Calu3 (cell line): Measurements from ENCODE around the gene TMEM30A. TPM values are rescaled to one million over a fixed set of nuclear protein-coding genes. Genes with fewer than 3 reads are reported as not detected.

Experiments
- BruUV-seq: library from RNA; stranded (reverse); fragments of 400-500 nt; replicated peaks from 2 replicates; lab custom pipeline; 2021; lab: Mats Ljungman, UMichigan
- CTCF ChIA-PET: fragments of 300-600 bp; sonication (Branson Sonifier 250); formaldehyde crosslinking; loops from one replicate; lab custom pipeline; 2022; ENCODE audit warnings: antibody characterized with exemption; lab: Charles Lee
- DNase-seq: peaks from one replicate; pipeline ENCODE4 v3.0.0; 2022
- H3K27ac Mint-ChIP-seq: one replicate; pipeline ENCODE4 v1.8.0; 2022; ENCODE audit warnings: mixed read lengths; ENCODE audit not compliant: unreplicated experiment
- H3K27me3 Mint-ChIP-seq: one replicate; pipeline ENCODE4 v1.8.0; 2022; ENCODE audit warnings: mixed read lengths; ENCODE audit not compliant: unreplicated experiment
- H3K36me3 Mint-ChIP-seq: one replicate; pipeline ENCODE4 v1.8.0; 2022; ENCODE audit warnings: mild to moderate bottlenecking, moderate library complexity, mixed read lengths; ENCODE audit not compliant: insufficient read depth, unreplicated experiment
- H3K4me1 Mint-ChIP-seq: one replicate; pipeline ENCODE4 v1.8.0; 2022; ENCODE audit warnings: mild to moderate bottlenecking, low read depth, mixed read lengths; ENCODE audit not compliant: unreplicated experiment
- H3K4me3 Mint-ChIP-seq: one replicate; pipeline ENCODE4 v1.8.0; 2022; ENCODE audit warnings: mild to moderate bottlenecking, low read depth, moderate library complexity, mixed read lengths; ENCODE audit not compliant: unreplicated experiment
- H3K9me3 Mint-ChIP-seq: one replicate; pipeline ENCODE4 v1.8.0; 2022; ENCODE audit warnings: low read depth, mixed read lengths; ENCODE audit not compliant: unreplicated experiment
- intact Hi-C: fragments of 100-400 bp; cut with micrococcal nuclease; formaldehyde crosslinking; loops from one replicate; pipeline ENCODE4 v1.10.0; 2022; ENCODE audit not compliant: unreplicated experiment
- total RNA-seq: library from RNA; stranded (reverse); gene quantifications from 2 replicates; pipeline ENCODE4 v1.2.3, GENCODE V29; 2022
- TF ChIP-seq, protein P1 (sequence below): fragments of 200-600 bp; IDR thresholded peaks from one replicate; pipeline ENCODE4 v1.8.0; 2022; ENCODE audit warnings: antibody characterized with exemption; ENCODE audit not compliant: unreplicated experiment

TMEM30A gene
- total RNA-seq, 1 experiment from 2014 or later: 141 TPM

GRCh38 chr6:75204959-75205775 is 79.4 kb downstream of the TMEM30A start:
- Mint-ChIP-seq H3K9me3 (no peaks in the 10 kb centered on the region), H3K27me3 (peaks cover 32% of the 10 kb centered on the region), H3K4me3 (peak overlapping the region; percentile 88), H3K27ac (peak overlapping the region; percentile 34), H3K36me3 (peaks cover 29% of the 10 kb centered on the region), H3K4me1 (peaks cover 47% of the 10 kb centered on the region)
- peak; percentile 54 for DNase-seq
- CTCF ChIA-PET: interaction anchor here (0.6 to 1.8 kb wide), 6 partner anchors 27 to 1466 kb away, joined by 3 to 7 read pairs (median 4); no protein-coding TSS in a partner anchor
- BruUV-seq: no TSS peak
- TF ChIP-seq, protein P1, sequence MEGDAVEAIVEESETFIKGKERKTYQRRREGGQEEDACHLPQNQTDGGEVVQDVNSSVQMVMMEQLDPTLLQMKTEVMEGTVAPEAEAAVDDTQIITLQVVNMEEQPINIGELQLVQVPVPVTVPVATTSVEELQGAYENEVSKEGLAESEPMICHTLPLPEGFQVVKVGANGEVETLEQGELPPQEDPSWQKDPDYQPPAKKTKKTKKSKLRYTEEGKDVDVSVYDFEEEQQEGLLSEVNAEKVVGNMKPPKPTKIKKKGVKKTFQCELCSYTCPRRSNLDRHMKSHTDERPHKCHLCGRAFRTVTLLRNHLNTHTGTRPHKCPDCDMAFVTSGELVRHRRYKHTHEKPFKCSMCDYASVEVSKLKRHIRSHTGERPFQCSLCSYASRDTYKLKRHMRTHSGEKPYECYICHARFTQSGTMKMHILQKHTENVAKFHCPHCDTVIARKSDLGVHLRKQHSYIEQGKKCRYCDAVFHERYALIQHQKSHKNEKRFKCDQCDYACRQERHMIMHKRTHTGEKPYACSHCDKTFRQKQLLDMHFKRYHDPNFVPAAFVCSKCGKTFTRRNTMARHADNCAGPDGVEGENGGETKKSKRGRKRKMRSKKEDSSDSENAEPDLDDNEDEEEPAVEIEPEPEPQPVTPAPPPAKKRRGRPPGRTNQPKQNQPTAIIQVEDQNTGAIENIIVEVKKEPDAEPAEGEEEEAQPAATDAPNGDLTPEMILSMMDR: peak; percentile 6
- intact Hi-C loops: loop anchor here (1.0 to 10.0 kb wide), 13 partner anchors 88 to 1528 kb away; no protein-coding TSS in a partner anchor

- H3K4me1 Mint-ChIP-seq: peaks cover 47% of the 10 kb centered on the region
- peak; percentile 80 for DNase-seq
- H3K9me3 Mint-ChIP-seq: no peaks in the 10 kb centered on the region
- TF ChIP-seq, protein P1: peak; percentile 83
- H3K4me3 Mint-ChIP-seq: peak overlapping the region; percentile 88
- peaks cover 29% of the 10 kb centered on the region for H3K36me3 Mint-ChIP-seq
- CTCF ChIA-PET: interaction anchor here (0.5 to 1.8 kb wide), 5 partner anchors 658 to 1465 kb away, joined by 3 to 7 read pairs (median 4); no protein-coding TSS in a partner anchor
- peaks cover 32% of the 10 kb centered on the region for H3K27me3 Mint-ChIP-seq
- intact Hi-C loops: loop anchor here (1.0 to 10.0 kb wide), 10 partner anchors 87 to 1234 kb away; no protein-coding TSS in a partner anchor
- no TSS peak for BruUV-seq
- peak overlapping the region; percentile 17 for H3K27ac Mint-ChIP-seq
These were observed 80.2 kb downstream of the TMEM30A start for GRCh38 chr6:75204217-75204958.

DNA sequence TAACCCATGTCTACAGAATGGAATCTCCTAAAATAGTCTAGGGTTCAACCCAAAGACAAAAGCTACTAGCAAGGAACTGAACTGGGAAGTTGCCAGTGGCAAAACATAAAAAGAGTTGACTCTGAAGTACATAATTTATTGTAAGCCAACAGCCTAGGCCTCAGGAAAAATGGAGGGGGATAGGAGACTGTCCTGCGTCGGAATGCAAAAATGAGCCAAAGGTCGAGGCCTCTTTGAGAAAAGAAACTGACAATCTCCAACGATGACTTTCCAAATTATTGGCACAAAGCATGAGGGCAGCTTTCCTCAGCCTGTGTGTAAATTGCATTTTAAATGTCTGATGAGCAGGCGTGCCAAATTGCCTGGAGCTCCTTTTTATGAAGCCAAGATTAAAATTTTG is 80.9 kb downstream of the TMEM30A start:
- no peak overlapping the region for H3K27ac Mint-ChIP-seq
- TF ChIP-seq, protein P1: no peak
- H3K27me3 Mint-ChIP-seq: peaks cover 30% of the 10 kb centered on the region
- peaks cover 29% of the 10 kb centered on the region for H3K36me3 Mint-ChIP-seq
- intact Hi-C loops: loop anchor here (1.0 to 10.0 kb wide), 10 partner anchors 86 to 1233 kb away; no protein-coding TSS in a partner anchor
- BruUV-seq: no TSS peak
- H3K4me3 Mint-ChIP-seq: peak overlapping the region; percentile 88
- CTCF ChIA-PET: interaction anchor here (1.2 to 1.8 kb wide), 2 partner anchors 1218 to 1465 kb away, joined by 4 to 7 read pairs; no protein-coding TSS in a partner anchor
- H3K4me1 Mint-ChIP-seq: peaks cover 40% of the 10 kb centered on the region
- H3K9me3 Mint-ChIP-seq: no peaks in the 10 kb centered on the region
- no peak for DNase-seq

Other genes with a start within 250 kb of the TMEM30A start
- gene COL12A1, start 78.7 kb downstream of the TMEM30A start, total RNA-seq: 20.4 and 29.3 TPM in 2 replicates
- gene COX7A2, start 41.0 kb downstream of the TMEM30A start, total RNA-seq: 441 and 459 TPM in 2 replicates
- gene FILIP1, start 209.0 kb upstream of the TMEM30A start, total RNA-seq: not detected in 2 replicates